ENCODE measurements around the gene HS3ST5. TPM values are rescaled to one million over a fixed set of nuclear protein-coding genes. Genes with fewer than 3 reads are reported as not detected.

The HS3ST5 gene
- total and polyA plus RNA-seq, 2 experiments from 2014 or later, result 2.8 to 3.5 TPM

DNA sequence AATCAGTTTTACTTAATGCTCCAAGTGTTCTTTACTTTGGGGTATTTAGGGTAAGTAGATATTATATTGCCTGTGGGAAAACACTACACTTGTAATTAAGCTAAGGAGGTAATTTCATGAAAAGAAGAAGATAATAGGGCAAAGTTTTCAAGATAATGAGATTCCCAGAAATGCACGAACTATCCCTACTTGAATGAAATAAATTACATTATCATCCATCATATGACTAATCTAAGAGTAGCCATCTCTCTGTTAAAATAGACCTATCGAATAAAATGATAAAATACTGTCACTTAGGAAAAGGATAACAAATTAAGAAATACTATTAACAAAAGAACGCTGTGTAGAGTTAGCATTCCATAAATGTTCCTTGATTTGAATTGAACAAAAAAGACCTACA is 236.8 kb downstream of the HS3ST5 start:
- TF ChIP-seq ETS1 (IDR thresholded peaks at IDR 0.05) (no peak), JUNB (IDR thresholded peaks at IDR 0.05; ENCODE audit: unreplicated experiment) (no peak), EZH2phosphoT487 (IDR thresholded peaks at IDR 0.05; ENCODE audit: unreplicated experiment) (no peak), EZH2 (IDR thresholded peaks at IDR 0.05; ENCODE audit: low read depth, unreplicated experiment) (no peak), CREB1 (CRISPR knock-in tag; IDR thresholded peaks at IDR 0.05; ENCODE audit: low read depth) (no peak), ZNF114 (CRISPR knock-in tag; IDR thresholded peaks at IDR 0.05) (no peak), NANOG (IDR thresholded peaks at IDR 0.05; ENCODE audit: borderline replicate concordance) (no peak), ZNF331 (CRISPR knock-in tag; IDR thresholded peaks at IDR 0.05; ENCODE audit: low read depth) (no peak), STAT1 (IDR thresholded peaks at IDR 0.05; ENCODE audit: unreplicated experiment) (no peak), POLR2AphosphoS5 (IDR thresholded peaks at IDR 0.05; ENCODE audit: low read depth) (no peak)
- TF ChIP-seq, protein P1, sequence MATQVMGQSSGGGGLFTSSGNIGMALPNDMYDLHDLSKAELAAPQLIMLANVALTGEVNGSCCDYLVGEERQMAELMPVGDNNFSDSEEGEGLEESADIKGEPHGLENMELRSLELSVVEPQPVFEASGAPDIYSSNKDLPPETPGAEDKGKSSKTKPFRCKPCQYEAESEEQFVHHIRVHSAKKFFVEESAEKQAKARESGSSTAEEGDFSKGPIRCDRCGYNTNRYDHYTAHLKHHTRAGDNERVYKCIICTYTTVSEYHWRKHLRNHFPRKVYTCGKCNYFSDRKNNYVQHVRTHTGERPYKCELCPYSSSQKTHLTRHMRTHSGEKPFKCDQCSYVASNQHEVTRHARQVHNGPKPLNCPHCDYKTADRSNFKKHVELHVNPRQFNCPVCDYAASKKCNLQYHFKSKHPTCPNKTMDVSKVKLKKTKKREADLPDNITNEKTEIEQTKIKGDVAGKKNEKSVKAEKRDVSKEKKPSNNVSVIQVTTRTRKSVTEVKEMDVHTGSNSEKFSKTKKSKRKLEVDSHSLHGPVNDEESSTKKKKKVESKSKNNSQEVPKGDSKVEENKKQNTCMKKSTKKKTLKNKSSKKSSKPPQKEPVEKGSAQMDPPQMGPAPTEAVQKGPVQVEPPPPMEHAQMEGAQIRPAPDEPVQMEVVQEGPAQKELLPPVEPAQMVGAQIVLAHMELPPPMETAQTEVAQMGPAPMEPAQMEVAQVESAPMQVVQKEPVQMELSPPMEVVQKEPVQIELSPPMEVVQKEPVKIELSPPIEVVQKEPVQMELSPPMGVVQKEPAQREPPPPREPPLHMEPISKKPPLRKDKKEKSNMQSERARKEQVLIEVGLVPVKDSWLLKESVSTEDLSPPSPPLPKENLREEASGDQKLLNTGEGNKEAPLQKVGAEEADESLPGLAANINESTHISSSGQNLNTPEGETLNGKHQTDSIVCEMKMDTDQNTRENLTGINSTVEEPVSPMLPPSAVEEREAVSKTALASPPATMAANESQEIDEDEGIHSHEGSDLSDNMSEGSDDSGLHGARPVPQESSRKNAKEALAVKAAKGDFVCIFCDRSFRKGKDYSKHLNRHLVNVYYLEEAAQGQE (IDR thresholded peaks at IDR 0.05; ENCODE audit: unreplicated experiment), result no peak
- TF ChIP-seq, protein P2, sequence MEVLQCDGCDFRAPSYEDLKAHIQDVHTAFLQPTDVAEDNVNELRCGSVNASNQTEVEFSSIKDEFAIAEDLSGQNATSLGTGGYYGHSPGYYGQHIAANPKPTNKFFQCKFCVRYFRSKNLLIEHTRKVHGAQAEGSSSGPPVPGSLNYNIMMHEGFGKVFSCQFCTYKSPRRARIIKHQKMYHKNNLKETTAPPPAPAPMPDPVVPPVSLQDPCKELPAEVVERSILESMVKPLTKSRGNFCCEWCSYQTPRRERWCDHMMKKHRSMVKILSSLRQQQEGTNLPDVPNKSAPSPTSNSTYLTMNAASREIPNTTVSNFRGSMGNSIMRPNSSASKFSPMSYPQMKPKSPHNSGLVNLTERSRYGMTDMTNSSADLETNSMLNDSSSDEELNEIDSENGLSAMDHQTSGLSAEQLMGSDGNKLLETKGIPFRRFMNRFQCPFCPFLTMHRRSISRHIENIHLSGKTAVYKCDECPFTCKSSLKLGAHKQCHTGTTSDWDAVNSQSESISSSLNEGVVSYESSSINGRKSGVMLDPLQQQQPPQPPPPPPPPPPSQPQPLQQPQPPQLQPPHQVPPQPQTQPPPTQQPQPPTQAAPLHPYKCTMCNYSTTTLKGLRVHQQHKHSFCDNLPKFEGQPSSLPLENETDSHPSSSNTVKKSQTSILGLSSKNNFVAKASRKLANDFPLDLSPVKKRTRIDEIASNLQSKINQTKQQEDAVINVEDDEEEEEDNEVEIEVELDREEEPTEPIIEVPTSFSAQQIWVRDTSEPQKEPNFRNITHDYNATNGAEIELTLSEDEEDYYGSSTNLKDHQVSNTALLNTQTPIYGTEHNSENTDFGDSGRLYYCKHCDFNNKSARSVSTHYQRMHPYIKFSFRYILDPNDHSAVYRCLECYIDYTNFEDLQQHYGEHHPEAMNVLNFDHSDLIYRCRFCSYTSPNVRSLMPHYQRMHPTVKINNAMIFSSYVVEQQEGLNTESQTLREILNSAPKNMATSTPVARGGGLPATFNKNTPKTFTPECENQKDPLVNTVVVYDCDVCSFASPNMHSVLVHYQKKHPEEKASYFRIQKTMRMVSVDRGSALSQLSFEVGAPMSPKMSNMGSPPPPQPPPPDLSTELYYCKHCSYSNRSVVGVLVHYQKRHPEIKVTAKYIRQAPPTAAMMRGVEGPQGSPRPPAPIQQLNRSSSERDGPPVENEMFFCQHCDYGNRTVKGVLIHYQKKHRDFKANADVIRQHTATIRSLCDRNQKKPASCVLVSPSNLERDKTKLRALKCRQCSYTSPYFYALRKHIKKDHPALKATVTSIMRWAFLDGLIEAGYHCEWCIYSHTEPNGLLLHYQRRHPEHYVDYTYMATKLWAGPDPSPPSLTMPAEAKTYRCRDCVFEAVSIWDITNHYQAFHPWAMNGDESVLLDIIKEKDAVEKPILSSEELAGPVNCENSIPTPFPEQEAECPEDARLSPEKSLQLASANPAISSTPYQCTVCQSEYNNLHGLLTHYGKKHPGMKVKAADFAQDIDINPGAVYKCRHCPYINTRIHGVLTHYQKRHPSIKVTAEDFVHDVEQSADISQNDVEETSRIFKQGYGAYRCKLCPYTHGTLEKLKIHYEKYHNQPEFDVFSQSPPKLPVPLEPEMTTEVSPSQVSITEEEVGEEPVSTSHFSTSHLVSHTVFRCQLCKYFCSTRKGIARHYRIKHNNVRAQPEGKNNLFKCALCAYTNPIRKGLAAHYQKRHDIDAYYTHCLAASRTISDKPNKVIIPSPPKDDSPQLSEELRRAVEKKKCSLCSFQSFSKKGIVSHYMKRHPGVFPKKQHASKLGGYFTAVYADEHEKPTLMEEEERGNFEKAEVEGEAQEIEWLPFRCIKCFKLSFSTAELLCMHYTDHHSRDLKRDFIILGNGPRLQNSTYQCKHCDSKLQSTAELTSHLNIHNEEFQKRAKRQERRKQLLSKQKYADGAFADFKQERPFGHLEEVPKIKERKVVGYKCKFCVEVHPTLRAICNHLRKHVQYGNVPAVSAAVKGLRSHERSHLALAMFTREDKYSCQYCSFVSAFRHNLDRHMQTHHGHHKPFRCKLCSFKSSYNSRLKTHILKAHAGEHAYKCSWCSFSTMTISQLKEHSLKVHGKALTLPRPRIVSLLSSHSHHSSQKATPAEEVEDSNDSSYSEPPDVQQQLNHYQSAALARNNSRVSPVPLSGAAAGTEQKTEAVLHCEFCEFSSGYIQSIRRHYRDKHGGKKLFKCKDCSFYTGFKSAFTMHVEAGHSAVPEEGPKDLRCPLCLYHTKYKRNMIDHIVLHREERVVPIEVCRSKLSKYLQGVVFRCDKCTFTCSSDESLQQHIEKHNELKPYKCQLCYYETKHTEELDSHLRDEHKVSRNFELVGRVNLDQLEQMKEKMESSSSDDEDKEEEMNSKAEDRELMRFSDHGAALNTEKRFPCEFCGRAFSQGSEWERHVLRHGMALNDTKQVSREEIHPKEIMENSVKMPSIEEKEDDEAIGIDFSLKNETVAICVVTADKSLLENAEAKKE (CRISPR knock-in tag; IDR thresholded peaks at IDR 0.05), result no peak
- TF ChIP-seq, protein P3, sequence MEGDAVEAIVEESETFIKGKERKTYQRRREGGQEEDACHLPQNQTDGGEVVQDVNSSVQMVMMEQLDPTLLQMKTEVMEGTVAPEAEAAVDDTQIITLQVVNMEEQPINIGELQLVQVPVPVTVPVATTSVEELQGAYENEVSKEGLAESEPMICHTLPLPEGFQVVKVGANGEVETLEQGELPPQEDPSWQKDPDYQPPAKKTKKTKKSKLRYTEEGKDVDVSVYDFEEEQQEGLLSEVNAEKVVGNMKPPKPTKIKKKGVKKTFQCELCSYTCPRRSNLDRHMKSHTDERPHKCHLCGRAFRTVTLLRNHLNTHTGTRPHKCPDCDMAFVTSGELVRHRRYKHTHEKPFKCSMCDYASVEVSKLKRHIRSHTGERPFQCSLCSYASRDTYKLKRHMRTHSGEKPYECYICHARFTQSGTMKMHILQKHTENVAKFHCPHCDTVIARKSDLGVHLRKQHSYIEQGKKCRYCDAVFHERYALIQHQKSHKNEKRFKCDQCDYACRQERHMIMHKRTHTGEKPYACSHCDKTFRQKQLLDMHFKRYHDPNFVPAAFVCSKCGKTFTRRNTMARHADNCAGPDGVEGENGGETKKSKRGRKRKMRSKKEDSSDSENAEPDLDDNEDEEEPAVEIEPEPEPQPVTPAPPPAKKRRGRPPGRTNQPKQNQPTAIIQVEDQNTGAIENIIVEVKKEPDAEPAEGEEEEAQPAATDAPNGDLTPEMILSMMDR (conservative IDR thresholded peaks at IDR 0.05; ENCODE audit: low read depth in 2 of 2), result no peak
- Histone ChIP-seq H3K9me2 (ENCODE audit: insufficient read depth) (no peaks in the 10 kb centered on the region), H3K4me1 (ENCODE audit: insufficient read depth) (peaks cover 4% of the 10 kb centered on the region; the same call in 1 of the 2 replicates), H3K27me3 (ENCODE audit: insufficient read depth) (no peaks in the 10 kb centered on the region), H3K79me2 (replicated peaks; ENCODE audit: insufficient read depth) (no peaks in the 10 kb centered on the region), H3F3A (replicated peaks; ENCODE audit: low read depth) (no peaks in the 10 kb centered on the region), H3K4me3 (no peak overlapping the region), H3K4me2 (no peak overlapping the region), H4K20me1 (replicated peaks; ENCODE audit: insufficient read depth) (no peaks in the 10 kb centered on the region), H2AFZ (no peak overlapping the region), H3K27ac (ENCODE audit: low read depth) (no peak overlapping the region), H3K36me3 (ENCODE audit: insufficient read depth) (no peaks in the 10 kb centered on the region)
- Mint-ChIP-seq H3K36me3 (ENCODE audit: low read depth) (no peaks in the 10 kb centered on the region), H3K9me3 (no peaks in the 10 kb centered on the region), H3K4me1 (no peaks in the 10 kb centered on the region; the same call in 1 of the 3 replicates), H3K27me3 (ENCODE audit: insufficient read depth, low read depth, poor library complexity) (peaks cover 2% of the 10 kb centered on the region), H3K4me3 (no peak overlapping the region), H3K27ac (no peak overlapping the region)
- no peak for DNase-seq (ENCODE audit: low spot score)
- no peak for ATAC-seq

Measured in GM23338 (cell line).